WTC11 (cell line): Measurements from ENCODE around the gene AGAP1. TPM values are rescaled to one million over a fixed set of nuclear protein-coding genes. Genes with fewer than 3 reads are reported as not detected.

Experiments used
- ATAC-seq: fragments of 200-7000 bp; cut with Tn5 transposase; 2 replicates; pipeline ENCODE4 v1.10.0; 2021; ENCODE audit warnings: mild to moderate bottlenecking, moderate library complexity
- CTCF ChIA-PET: fragments of 300-600 bp; sonication (Branson Sonifier 250); formaldehyde crosslinking; loops from one replicate; lab custom pipeline; 2021; ENCODE audit warnings: antibody characterized with exemption; lab: Charles Lee
- POLR2A ChIA-PET: fragments of 350-600 bp; sonication (Branson Sonifier 250); formaldehyde crosslinking; loops from one replicate; lab custom pipeline; 2021; ENCODE audit warnings: antibody characterized with exemption; lab: Charles Lee
- DNase-seq: peaks from one replicate; pipeline ENCODE4 v3.0.0; 2021; ENCODE audit warnings: low spot score
- H3K27ac Mint-ChIP-seq: 2 replicates; pipeline ENCODE4 v1.8.0; 2021; ENCODE audit warnings: mixed read lengths
- H3K27me3 Mint-ChIP-seq: 2 replicates; pipeline ENCODE4 v1.8.0; 2021; ENCODE audit warnings: low read depth, mild to moderate bottlenecking, moderate library complexity, mixed read lengths
- H3K36me3 Mint-ChIP-seq: 2 replicates; pipeline ENCODE4 v1.8.0; 2021; ENCODE audit warnings: mixed read lengths
- H3K4me1 Mint-ChIP-seq: 2 replicates; pipeline ENCODE4 v1.8.0; 2022; ENCODE audit warnings: mixed read lengths
- H3K4me3 Mint-ChIP-seq: 2 replicates; pipeline ENCODE4 v1.8.0; 2021; ENCODE audit warnings: mild to moderate bottlenecking, moderate library complexity, mixed read lengths
- H3K9me3 Mint-ChIP-seq: 2 replicates; pipeline ENCODE4 v1.8.0; 2021; ENCODE audit warnings: mixed read lengths
- ATF1 ChIP-seq: sonication (generic); formaldehyde crosslinking; IDR thresholded peaks from 2 replicates; pipeline ENCODE4 v1.8.1; 2023; ENCODE audit warnings: mild to moderate bottlenecking, moderate library complexity, missing genetic modification reagents
- ELF4 ChIP-seq: sonication (generic); formaldehyde crosslinking; IDR thresholded peaks from 2 replicates; pipeline ENCODE4 v1.8.1; 2022; ENCODE audit warnings: low read depth, mild to moderate bottlenecking, moderate library complexity, missing genetic modification reagents
- GRHL2 ChIP-seq: fragments of 250-450 bp; sonication (Bioruptor Pico); IDR thresholded peaks from 2 replicates; pipeline ENCODE4 v1.8.0; 2022; ENCODE audit warnings: mild to moderate bottlenecking, moderate library complexity; ENCODE audit not compliant: insufficient replicate concordance, severe bottlenecking
- GTF2I ChIP-seq: fragments of 250-450 bp; sonication (Bioruptor Pico); conservative IDR thresholded peaks from 2 replicates; pipeline ENCODE4 v1.4.0; 2021; ENCODE audit warnings: mild to moderate bottlenecking
- HMGA2 ChIP-seq: fragments of 250-450 bp; sonication (Bioruptor Pico); IDR thresholded peaks from 2 replicates; pipeline ENCODE4 v1.4.0; 2021; ENCODE audit warnings: mild to moderate bottlenecking, moderate library complexity
- IRF2 ChIP-seq: sonication (generic); formaldehyde crosslinking; IDR thresholded peaks from 2 replicates; pipeline ENCODE4 v1.8.0; 2022; ENCODE audit warnings: low read depth, missing genetic modification reagents, borderline replicate concordance
- JAZF1 ChIP-seq: fragments of 250-450 bp; sonication (Bioruptor Pico); IDR thresholded peaks from 2 replicates; pipeline ENCODE4 v1.9.0; 2021; ENCODE audit warnings: moderate library complexity, mild to moderate bottlenecking, inconsistent platforms
- KAT7 ChIP-seq: sonication (generic); formaldehyde crosslinking; IDR thresholded peaks from 2 replicates; pipeline ENCODE4 v1.8.1; 2023; ENCODE audit warnings: missing genetic modification reagents, mild to moderate bottlenecking, borderline replicate concordance
- MYBL2 ChIP-seq: sonication (generic); formaldehyde crosslinking; IDR thresholded peaks from 2 replicates; pipeline ENCODE4 v1.8.1; 2023; ENCODE audit warnings: mild to moderate bottlenecking, moderate library complexity, missing genetic modification reagents
- NFATC4 ChIP-seq: fragments of 250-450 bp; sonication (Bioruptor Pico); IDR thresholded peaks from 2 replicates; pipeline ENCODE4 v1.9.0; 2021; ENCODE audit warnings: mild to moderate bottlenecking
- NFE2L1 ChIP-seq: sonication (generic); formaldehyde crosslinking; IDR thresholded peaks from 2 replicates; pipeline ENCODE4 v1.8.1; 2023; ENCODE audit warnings: missing genetic modification reagents
- NR2C2 ChIP-seq: sonication (generic); formaldehyde crosslinking; IDR thresholded peaks from 2 replicates; pipeline ENCODE4 v1.8.0; 2022; ENCODE audit warnings: mild to moderate bottlenecking, missing genetic modification reagents
- OVOL2 ChIP-seq: fragments of 250-450 bp; sonication (Bioruptor Pico); IDR thresholded peaks from 2 replicates; pipeline ENCODE4 v1.9.0; 2021; ENCODE audit warnings: mild to moderate bottlenecking, borderline replicate concordance
- SMAD4 ChIP-seq: sonication (generic); formaldehyde crosslinking; IDR thresholded peaks from 2 replicates; pipeline ENCODE4 v1.8.0; 2022; ENCODE audit warnings: mild to moderate bottlenecking, missing genetic modification reagents
- TCF7 ChIP-seq: sonication (generic); formaldehyde crosslinking; IDR thresholded peaks from 2 replicates; pipeline ENCODE4 v1.8.0; 2022; ENCODE audit warnings: mild to moderate bottlenecking, low read depth, missing genetic modification reagents, moderate library complexity
- TEAD4 ChIP-seq: sonication (generic); formaldehyde crosslinking; IDR thresholded peaks from 2 replicates; pipeline ENCODE4 v1.8.0; 2022; ENCODE audit warnings: mild to moderate bottlenecking, missing genetic modification reagents
- ZBTB21 ChIP-seq: sonication (generic); formaldehyde crosslinking; IDR thresholded peaks from 2 replicates; pipeline ENCODE4 v1.8.1; 2023; ENCODE audit warnings: mild to moderate bottlenecking, missing genetic modification reagents, borderline replicate concordance
- ZNF232 ChIP-seq: sonication (generic); formaldehyde crosslinking; IDR thresholded peaks from 2 replicates; pipeline ENCODE4 v1.8.0; 2022; ENCODE audit warnings: mild to moderate bottlenecking, missing genetic modification reagents
- ZNF263 ChIP-seq: sonication (generic); formaldehyde crosslinking; IDR thresholded peaks from 2 replicates; pipeline ENCODE4 v1.8.1; 2022; ENCODE audit warnings: low read depth, mild to moderate bottlenecking, moderate library complexity, missing genetic modification reagents
- ZNF423 ChIP-seq: fragments of 250-450 bp; sonication (Bioruptor Pico); IDR thresholded peaks from 2 replicates; pipeline ENCODE4 v2.1.2; 2022; ENCODE audit warnings: mild to moderate bottlenecking, moderate library complexity
- total RNA-seq: library from RNA; stranded (reverse); gene quantifications from 3 replicates; pipeline ENCODE4 v1.2.3, GENCODE V29; 2021
- TF ChIP-seq, protein P1 (sequence below): sonication (generic); formaldehyde crosslinking; IDR thresholded peaks from 2 replicates; pipeline ENCODE4 v1.8.1; 2023; ENCODE audit warnings: mild to moderate bottlenecking, missing genetic modification reagents
- TF ChIP-seq, protein P2 (sequence below): sonication (generic); formaldehyde crosslinking; conservative IDR thresholded peaks from 2 replicates; pipeline ENCODE4 v1.8.1; 2023; ENCODE audit warnings: mild to moderate bottlenecking, low read depth, missing genetic modification reagents, moderate library complexity
- TF ChIP-seq, protein P3 (sequence below): sonication (generic); formaldehyde crosslinking; IDR thresholded peaks from 2 replicates; pipeline ENCODE4 v1.8.0; 2022; ENCODE audit warnings: mild to moderate bottlenecking, missing genetic modification reagents
- TF ChIP-seq, protein P4 (sequence below): fragments of 250-450 bp; sonication (Bioruptor Pico); IDR thresholded peaks from 2 replicates; pipeline ENCODE4 v2.1.2; 2022; ENCODE audit warnings: mild to moderate bottlenecking, moderate library complexity
- TF ChIP-seq, protein P5 (sequence below): fragments of 250-450 bp; sonication (Bioruptor Pico); conservative IDR thresholded peaks from 2 replicates; pipeline ENCODE4 v1.9.0; 2021; ENCODE audit warnings: mild to moderate bottlenecking
- TF ChIP-seq, protein P6 (sequence below): sonication (generic); formaldehyde crosslinking; IDR thresholded peaks from 2 replicates; pipeline ENCODE4 v1.8.0; 2023; ENCODE audit warnings: mild to moderate bottlenecking, missing genetic modification reagents

Gene AGAP1
- total RNA-seq, 1 experiment from 2014 or later: 49.3 TPM

DNA sequence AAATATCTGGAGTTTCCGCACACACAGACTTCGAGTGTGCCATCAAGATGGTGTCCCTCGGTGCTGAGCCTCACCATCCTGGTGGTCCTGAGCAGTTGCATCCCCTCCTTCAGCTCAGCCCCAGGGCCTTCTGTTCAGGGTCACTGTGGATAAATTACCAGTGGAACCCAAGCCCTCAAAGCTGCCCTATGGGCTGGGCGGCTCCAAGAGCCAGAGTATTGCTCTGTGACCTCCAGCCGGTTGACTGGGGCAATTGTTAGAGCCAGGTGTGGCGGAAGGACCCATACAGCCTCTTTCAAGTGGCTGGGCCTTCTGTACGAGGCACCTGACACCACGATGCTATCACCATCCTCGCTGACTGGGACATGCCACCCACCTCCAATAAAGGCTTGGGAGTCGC, 458.9 kb downstream of the AGAP1 start:
- peaks cover 40% of the 10 kb centered on the region for H3K4me1 Mint-ChIP-seq
- DNase-seq: no peak
- ChIA-PET CTCF (interaction anchor here (1.4 kb wide), 1 partner anchor 174 kb away, joined by 7 read pairs; no protein-coding TSS in a partner anchor), POLR2A (no interaction called here)
- no peaks in the 10 kb centered on the region for H3K36me3 Mint-ChIP-seq
- H3K9me3 Mint-ChIP-seq: no peaks in the 10 kb centered on the region
- no peak overlapping the region for H3K27ac Mint-ChIP-seq
- ATAC-seq: no peak
- TF ChIP-seq NFATC4 (no peak), JAZF1 (CRISPR knock-in tag) (no peak), GTF2I (CRISPR knock-in tag) (no peak), KAT7 (CRISPR knock-in tag) (no peak), ZNF263 (CRISPR knock-in tag) (no peak), ZBTB21 (no peak), ATF1 (no peak), ZNF423 (CRISPR knock-in tag) (no peak), SMAD4 (CRISPR knock-in tag) (no peak), HMGA2 (no peak), MYBL2 (CRISPR knock-in tag) (no peak), NR2C2 (CRISPR knock-in tag) (no peak), GRHL2 (CRISPR knock-in tag) (no peak), TEAD4 (CRISPR knock-in tag) (no peak), ELF4 (CRISPR knock-in tag) (no peak), NFE2L1 (CRISPR knock-in tag) (no peak), ZNF232 (CRISPR knock-in tag) (no peak)
- TF ChIP-seq, protein P1, sequence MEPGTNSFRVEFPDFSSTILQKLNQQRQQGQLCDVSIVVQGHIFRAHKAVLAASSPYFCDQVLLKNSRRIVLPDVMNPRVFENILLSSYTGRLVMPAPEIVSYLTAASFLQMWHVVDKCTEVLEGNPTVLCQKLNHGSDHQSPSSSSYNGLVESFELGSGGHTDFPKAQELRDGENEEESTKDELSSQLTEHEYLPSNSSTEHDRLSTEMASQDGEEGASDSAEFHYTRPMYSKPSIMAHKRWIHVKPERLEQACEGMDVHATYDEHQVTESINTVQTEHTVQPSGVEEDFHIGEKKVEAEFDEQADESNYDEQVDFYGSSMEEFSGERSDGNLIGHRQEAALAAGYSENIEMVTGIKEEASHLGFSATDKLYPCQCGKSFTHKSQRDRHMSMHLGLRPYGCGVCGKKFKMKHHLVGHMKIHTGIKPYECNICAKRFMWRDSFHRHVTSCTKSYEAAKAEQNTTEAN: no peak
- TF ChIP-seq, protein P2, sequence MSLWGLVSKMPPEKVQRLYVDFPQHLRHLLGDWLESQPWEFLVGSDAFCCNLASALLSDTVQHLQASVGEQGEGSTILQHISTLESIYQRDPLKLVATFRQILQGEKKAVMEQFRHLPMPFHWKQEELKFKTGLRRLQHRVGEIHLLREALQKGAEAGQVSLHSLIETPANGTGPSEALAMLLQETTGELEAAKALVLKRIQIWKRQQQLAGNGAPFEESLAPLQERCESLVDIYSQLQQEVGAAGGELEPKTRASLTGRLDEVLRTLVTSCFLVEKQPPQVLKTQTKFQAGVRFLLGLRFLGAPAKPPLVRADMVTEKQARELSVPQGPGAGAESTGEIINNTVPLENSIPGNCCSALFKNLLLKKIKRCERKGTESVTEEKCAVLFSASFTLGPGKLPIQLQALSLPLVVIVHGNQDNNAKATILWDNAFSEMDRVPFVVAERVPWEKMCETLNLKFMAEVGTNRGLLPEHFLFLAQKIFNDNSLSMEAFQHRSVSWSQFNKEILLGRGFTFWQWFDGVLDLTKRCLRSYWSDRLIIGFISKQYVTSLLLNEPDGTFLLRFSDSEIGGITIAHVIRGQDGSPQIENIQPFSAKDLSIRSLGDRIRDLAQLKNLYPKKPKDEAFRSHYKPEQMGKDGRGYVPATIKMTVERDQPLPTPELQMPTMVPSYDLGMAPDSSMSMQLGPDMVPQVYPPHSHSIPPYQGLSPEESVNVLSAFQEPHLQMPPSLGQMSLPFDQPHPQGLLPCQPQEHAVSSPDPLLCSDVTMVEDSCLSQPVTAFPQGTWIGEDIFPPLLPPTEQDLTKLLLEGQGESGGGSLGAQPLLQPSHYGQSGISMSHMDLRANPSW: no peak
- TF ChIP-seq, protein P3, sequence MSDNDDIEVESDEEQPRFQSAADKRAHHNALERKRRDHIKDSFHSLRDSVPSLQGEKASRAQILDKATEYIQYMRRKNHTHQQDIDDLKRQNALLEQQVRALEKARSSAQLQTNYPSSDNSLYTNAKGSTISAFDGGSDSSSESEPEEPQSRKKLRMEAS (CRISPR knock-in tag): no peak
- H3K27me3 Mint-ChIP-seq: no peaks in the 10 kb centered on the region
- no peak overlapping the region for H3K4me3 Mint-ChIP-seq

DNA sequence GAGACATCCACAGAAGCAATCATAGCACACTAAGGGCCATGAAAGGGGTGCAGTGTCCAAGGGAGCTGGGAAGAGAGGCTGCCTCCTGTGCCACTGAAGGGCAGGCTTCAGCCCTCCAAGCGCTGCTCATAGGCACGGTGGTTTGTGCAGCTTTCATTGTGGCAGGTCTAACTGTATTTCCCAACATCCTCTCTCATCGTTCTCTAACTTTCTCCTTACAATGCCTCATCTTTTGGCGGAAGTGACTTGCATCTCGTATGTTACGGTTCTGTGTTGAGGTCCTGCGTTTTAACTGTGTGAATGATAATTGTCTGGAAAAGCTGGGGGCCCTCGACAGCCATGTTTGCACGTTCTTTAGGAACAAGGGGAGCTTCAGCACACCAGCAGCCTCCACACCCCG, 460.4 kb downstream of the AGAP1 start:
- peaks cover 42% of the 10 kb centered on the region for H3K4me1 Mint-ChIP-seq
- H3K9me3 Mint-ChIP-seq: no peaks in the 10 kb centered on the region
- H3K27me3 Mint-ChIP-seq: no peaks in the 10 kb centered on the region
- DNase-seq: no peak
- H3K36me3 Mint-ChIP-seq: no peaks in the 10 kb centered on the region
- ChIA-PET POLR2A (no interaction called here), CTCF (interaction anchor here (1.0 to 1.8 kb wide), 2 partner anchors 18 to 226 kb away, joined by 5 to 6 read pairs; no protein-coding TSS in a partner anchor)
- no peak overlapping the region for H3K27ac Mint-ChIP-seq
- no peak for ATAC-seq
- no peak overlapping the region for H3K4me3 Mint-ChIP-seq
- TF ChIP-seq ZNF232 (CRISPR knock-in tag) (no peak), IRF2 (no peak), TCF7 (CRISPR knock-in tag) (no peak), GTF2I (CRISPR knock-in tag) (no peak), OVOL2 (CRISPR knock-in tag) (no peak), KAT7 (CRISPR knock-in tag) (no peak)
- TF ChIP-seq, protein P4, sequence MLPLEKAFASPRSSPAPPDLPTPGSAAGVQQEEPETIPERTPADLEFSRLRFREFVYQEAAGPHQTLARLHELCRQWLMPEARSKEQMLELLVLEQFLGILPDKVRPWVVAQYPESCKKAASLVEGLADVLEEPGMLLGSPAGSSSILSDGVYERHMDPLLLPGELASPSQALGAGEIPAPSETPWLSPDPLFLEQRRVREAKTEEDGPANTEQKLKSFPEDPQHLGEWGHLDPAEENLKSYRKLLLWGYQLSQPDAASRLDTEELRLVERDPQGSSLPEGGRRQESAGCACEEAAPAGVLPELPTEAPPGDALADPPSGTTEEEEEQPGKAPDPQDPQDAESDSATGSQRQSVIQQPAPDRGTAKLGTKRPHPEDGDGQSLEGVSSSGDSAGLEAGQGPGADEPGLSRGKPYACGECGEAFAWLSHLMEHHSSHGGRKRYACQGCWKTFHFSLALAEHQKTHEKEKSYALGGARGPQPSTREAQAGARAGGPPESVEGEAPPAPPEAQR: no peak
- TF ChIP-seq, protein P5, sequence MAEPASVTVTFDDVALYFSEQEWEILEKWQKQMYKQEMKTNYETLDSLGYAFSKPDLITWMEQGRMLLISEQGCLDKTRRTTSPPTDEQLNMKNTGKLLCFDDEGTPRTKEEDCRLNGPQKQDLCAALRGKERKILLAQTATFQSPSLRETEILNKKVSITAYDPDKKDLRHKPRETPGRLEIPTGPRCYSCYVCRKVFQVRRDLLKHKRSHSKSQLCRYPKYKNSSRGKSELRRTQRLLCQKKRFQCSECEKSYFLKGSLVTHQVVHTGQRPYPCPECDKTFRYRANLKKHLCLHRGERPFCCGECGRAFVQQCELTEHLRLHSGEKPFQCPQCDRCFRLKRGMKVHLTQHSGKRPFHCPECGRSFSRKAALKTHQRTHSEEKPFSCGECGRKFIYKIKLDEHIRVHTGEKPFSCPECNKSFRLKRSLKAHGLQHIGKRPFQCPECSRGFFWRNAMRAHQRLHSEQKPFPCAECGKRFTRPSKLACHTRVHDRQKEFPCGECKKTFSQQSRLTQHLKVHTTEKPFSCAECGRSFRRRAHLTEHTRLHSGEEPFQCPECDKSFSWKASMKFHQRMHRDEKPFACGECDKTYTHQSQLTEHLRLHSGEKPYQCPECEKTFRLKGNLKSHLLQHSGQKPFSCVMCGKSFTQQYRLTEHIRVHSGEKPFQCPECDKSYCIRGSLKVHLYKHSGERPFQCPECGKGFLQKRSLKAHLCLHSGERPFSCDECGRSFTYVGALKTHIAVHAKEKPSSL (CRISPR knock-in tag): no peak
- TF ChIP-seq, protein P6, sequence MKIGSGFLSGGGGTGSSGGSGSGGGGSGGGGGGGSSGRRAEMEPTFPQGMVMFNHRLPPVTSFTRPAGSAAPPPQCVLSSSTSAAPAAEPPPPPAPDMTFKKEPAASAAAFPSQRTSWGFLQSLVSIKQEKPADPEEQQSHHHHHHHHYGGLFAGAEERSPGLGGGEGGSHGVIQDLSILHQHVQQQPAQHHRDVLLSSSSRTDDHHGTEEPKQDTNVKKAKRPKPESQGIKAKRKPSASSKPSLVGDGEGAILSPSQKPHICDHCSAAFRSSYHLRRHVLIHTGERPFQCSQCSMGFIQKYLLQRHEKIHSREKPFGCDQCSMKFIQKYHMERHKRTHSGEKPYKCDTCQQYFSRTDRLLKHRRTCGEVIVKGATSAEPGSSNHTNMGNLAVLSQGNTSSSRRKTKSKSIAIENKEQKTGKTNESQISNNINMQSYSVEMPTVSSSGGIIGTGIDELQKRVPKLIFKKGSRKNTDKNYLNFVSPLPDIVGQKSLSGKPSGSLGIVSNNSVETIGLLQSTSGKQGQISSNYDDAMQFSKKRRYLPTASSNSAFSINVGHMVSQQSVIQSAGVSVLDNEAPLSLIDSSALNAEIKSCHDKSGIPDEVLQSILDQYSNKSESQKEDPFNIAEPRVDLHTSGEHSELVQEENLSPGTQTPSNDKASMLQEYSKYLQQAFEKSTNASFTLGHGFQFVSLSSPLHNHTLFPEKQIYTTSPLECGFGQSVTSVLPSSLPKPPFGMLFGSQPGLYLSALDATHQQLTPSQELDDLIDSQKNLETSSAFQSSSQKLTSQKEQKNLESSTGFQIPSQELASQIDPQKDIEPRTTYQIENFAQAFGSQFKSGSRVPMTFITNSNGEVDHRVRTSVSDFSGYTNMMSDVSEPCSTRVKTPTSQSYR (CRISPR knock-in tag): no peak
- TF ChIP-seq, all 79 proteins: peak for 0
